ENCODE data around the gene DNAH8. TPM values are rescaled to one million over a fixed set of nuclear protein-coding genes. Genes with fewer than 3 reads are reported as not detected.

Gene DNAH8
- total and polyA plus RNA-seq, 4 experiments from 2014 or later = 0.04 to 0.17 (median 0.09) TPM; not detected in 1

GRCh38 chr6:38805692-38806091 is 90.6 kb downstream of the DNAH8 start:
- POLR2A ChIA-PET (ENCODE audit: partially characterized antibody) = no interaction called here
- H3K27me3 Mint-ChIP-seq = peaks cover 18 to 31% of the 10 kb centered on the region in 2 donors

GRCh38 chr6:38806271-38806670 is 91.2 kb downstream of the DNAH8 start:
- Histone ChIP-seq H3K4me3 (ENCODE audit: low read length in 2 of 2) (no peak overlapping the region), H3K4me1 (ENCODE audit: insufficient read depth, low read length) (no peaks in the 10 kb centered on the region), H3K36me3 (ENCODE audit: insufficient read depth, low read length) (no peaks in the 10 kb centered on the region), H3K27me3 (ENCODE audit: insufficient read depth, low read length) (no peaks in the 10 kb centered on the region), H3K9me3 (ENCODE audit: control insufficient read depth in 1 of 2, low read length in 2 of 2) (no peaks in the 10 kb centered on the region), H3K27ac (ENCODE audit: low read depth, low read length) (no peak overlapping the region)
- H3K36me3 Mint-ChIP-seq = no peaks in the 10 kb centered on the region
- H3K4me3 Mint-ChIP-seq = no peak overlapping the region
- POLR2A ChIA-PET (ENCODE audit: partially characterized antibody) = no interaction called here
- CTCF ChIA-PET (ENCODE audit: partially characterized antibody) = no interaction called here
- peaks cover 21 to 26% of the 10 kb centered on the region in 2 donors for H3K27me3 Mint-ChIP-seq
- DNase-seq = no peak
- no peak overlapping the region for H3K27ac Mint-ChIP-seq
- intact Hi-C loops (cut with micrococcal nuclease) = no loop called here
- no peaks in the 10 kb centered on the region for H3K4me1 Mint-ChIP-seq
- H3K9me3 Mint-ChIP-seq = peaks cover 0 to 1% (median 0%) of the 10 kb centered on the region in 8 donors

More at GRCh38 chr6:38805692-38806091, 90.6 kb downstream of the DNAH8 start:
- H3K27ac ChIP-seq (ENCODE audit: low read depth, low read length) = no peak overlapping the region
- no peaks in the 10 kb centered on the region for H3K4me1 Mint-ChIP-seq
- intact Hi-C loops (cut with micrococcal nuclease) = no loop called here
- H3K9me3 Mint-ChIP-seq = peaks cover 0 to 1% (median 0%) of the 10 kb centered on the region in 8 donors
- DNase-seq = no peak
- no peak overlapping the region for H3K4me3 ChIP-seq (ENCODE audit: low read length in 2 of 2)
- no peaks in the 10 kb centered on the region for H3K27me3 ChIP-seq (ENCODE audit: insufficient read depth, low read length)
- no peaks in the 10 kb centered on the region for H3K36me3 ChIP-seq (ENCODE audit: insufficient read depth, low read length)
- no peaks in the 10 kb centered on the region for H3K4me1 ChIP-seq (ENCODE audit: insufficient read depth, low read length)
- H3K4me3 Mint-ChIP-seq = no peak overlapping the region
- no peaks in the 10 kb centered on the region for H3K36me3 Mint-ChIP-seq
- CTCF ChIA-PET (ENCODE audit: partially characterized antibody) = no interaction called here
- H3K27ac Mint-ChIP-seq = no peak overlapping the region
- H3K9me3 ChIP-seq (ENCODE audit: control insufficient read depth in 1 of 2, low read length in 2 of 2) = no peaks in the 10 kb centered on the region

- no peak overlapping the region for H3K27ac Mint-ChIP-seq
- H3K27ac ChIP-seq (ENCODE audit: low read depth, low read length) = no peak overlapping the region
- H3K4me1 ChIP-seq (ENCODE audit: insufficient read depth, low read length) = no peaks in the 10 kb centered on the region
- H3K27me3 ChIP-seq (ENCODE audit: insufficient read depth, low read length) = no peaks in the 10 kb centered on the region
- H3K4me1 Mint-ChIP-seq = no peaks in the 10 kb centered on the region
- H3K9me3 Mint-ChIP-seq = peaks cover 0 to 1% (median 0%) of the 10 kb centered on the region in 8 donors
- no peak overlapping the region for H3K4me3 ChIP-seq (ENCODE audit: low read length in 2 of 2)
- no peaks in the 10 kb centered on the region for H3K36me3 ChIP-seq (ENCODE audit: insufficient read depth, low read length)
- H3K27me3 Mint-ChIP-seq = peaks cover 21 to 22% of the 10 kb centered on the region in 2 donors
- DNase-seq = no peak
- intact Hi-C loops (cut with micrococcal nuclease) = no loop called here
- ChIA-PET POLR2A (ENCODE audit: partially characterized antibody) (no interaction called here), CTCF (ENCODE audit: partially characterized antibody) (no interaction called here)
- no peaks in the 10 kb centered on the region for H3K9me3 ChIP-seq (ENCODE audit: control insufficient read depth in 1 of 2, low read length in 2 of 2)
- H3K36me3 Mint-ChIP-seq = no peaks in the 10 kb centered on the region
- H3K4me3 Mint-ChIP-seq = no peak overlapping the region
Observed at GRCh38 chr6:38806833-38807232, 91.7 kb downstream of the DNAH8 start.

- Mint-ChIP-seq H3K4me1 (no peaks in the 10 kb centered on the region), H3K4me3 (no peak overlapping the region), H3K27ac (no peak overlapping the region), H3K9me3 (peaks cover 0 to 1% (median 0%) of the 10 kb centered on the region in 8 donors), H3K36me3 (no peaks in the 10 kb centered on the region), H3K27me3 (peaks cover 23 to 24% of the 10 kb centered on the region in 2 donors)
- DNase-seq = no peak
- POLR2A ChIA-PET (ENCODE audit: partially characterized antibody) = no interaction called here
- no peak overlapping the region for H3K27ac ChIP-seq (ENCODE audit: low read depth, low read length)
- H3K36me3 ChIP-seq (ENCODE audit: insufficient read depth, low read length) = no peaks in the 10 kb centered on the region
- CTCF ChIA-PET (ENCODE audit: partially characterized antibody) = no interaction called here
- intact Hi-C loops (cut with micrococcal nuclease) = no loop called here
- no peaks in the 10 kb centered on the region for H3K4me1 ChIP-seq (ENCODE audit: insufficient read depth, low read length)
- H3K9me3 ChIP-seq (ENCODE audit: control insufficient read depth in 1 of 2, low read length in 2 of 2) = no peaks in the 10 kb centered on the region
- H3K4me3 ChIP-seq (ENCODE audit: low read length in 2 of 2) = no peak overlapping the region
- H3K27me3 ChIP-seq (ENCODE audit: insufficient read depth, low read length) = no peaks in the 10 kb centered on the region
Observed at GRCh38 chr6:38808039-38808438, 92.9 kb downstream of the DNAH8 start.

GRCh38 chr6:38813041-38813823 is 98.1 kb downstream of the DNAH8 start:
- Mint-ChIP-seq H3K27ac (no peak overlapping the region), H3K4me1 (no peaks in the 10 kb centered on the region), H3K36me3 (no peaks in the 10 kb centered on the region), H3K27me3 (peaks cover 16 to 26% of the 10 kb centered on the region in 2 donors), H3K9me3 (no peaks in the 10 kb centered on the region), H3K4me3 (no peak overlapping the region)
- ChIA-PET POLR2A (ENCODE audit: partially characterized antibody) (no interaction called here), CTCF (ENCODE audit: partially characterized antibody) (no interaction called here)
- DNase-seq = no peak
- no peaks in the 10 kb centered on the region for H3K27me3 ChIP-seq (ENCODE audit: insufficient read depth, low read length)
- H3K9me3 ChIP-seq (ENCODE audit: control insufficient read depth in 1 of 2, low read length in 2 of 2) = no peaks in the 10 kb centered on the region
- H3K36me3 ChIP-seq (ENCODE audit: insufficient read depth, low read length) = no peaks in the 10 kb centered on the region
- H3K4me3 ChIP-seq (ENCODE audit: low read length in 2 of 2) = no peak overlapping the region
- intact Hi-C loops (cut with micrococcal nuclease) = no loop called here
- H3K4me1 ChIP-seq (ENCODE audit: insufficient read depth, low read length) = no peaks in the 10 kb centered on the region
- H3K27ac ChIP-seq (ENCODE audit: low read depth, low read length) = no peak overlapping the region

GRCh38 chr6:38814761-38815160 is 99.7 kb downstream of the DNAH8 start:
- CTCF ChIA-PET (ENCODE audit: partially characterized antibody) = no interaction called here
- H3K36me3 ChIP-seq (ENCODE audit: insufficient read depth, low read length) = no peaks in the 10 kb centered on the region
- H3K27ac Mint-ChIP-seq = no peak overlapping the region
- peaks cover 13 to 29% of the 10 kb centered on the region in 2 donors for H3K27me3 Mint-ChIP-seq
- no peak for DNase-seq
- POLR2A ChIA-PET (ENCODE audit: partially characterized antibody) = no interaction called here
- H3K4me3 ChIP-seq (ENCODE audit: low read length in 2 of 2) = no peak overlapping the region
- no peak overlapping the region for H3K27ac ChIP-seq (ENCODE audit: low read depth, low read length)
- no peaks in the 10 kb centered on the region for H3K9me3 Mint-ChIP-seq
- H3K4me1 ChIP-seq (ENCODE audit: insufficient read depth, low read length) = no peaks in the 10 kb centered on the region
- H3K4me1 Mint-ChIP-seq = no peaks in the 10 kb centered on the region
- no peaks in the 10 kb centered on the region for H3K9me3 ChIP-seq (ENCODE audit: control insufficient read depth in 1 of 2, low read length in 2 of 2)
- no peak overlapping the region for H3K4me3 Mint-ChIP-seq
- no peaks in the 10 kb centered on the region for H3K36me3 Mint-ChIP-seq
- intact Hi-C loops (cut with micrococcal nuclease) = no loop called here
- H3K27me3 ChIP-seq (ENCODE audit: insufficient read depth, low read length) = no peaks in the 10 kb centered on the region

- H3K4me1 Mint-ChIP-seq = no peaks in the 10 kb centered on the region
- no peaks in the 10 kb centered on the region for H3K36me3 ChIP-seq (ENCODE audit: insufficient read depth, low read length)
- no peaks in the 10 kb centered on the region for H3K9me3 ChIP-seq (ENCODE audit: control insufficient read depth in 1 of 2, low read length in 2 of 2)
- no peak overlapping the region for H3K27ac ChIP-seq (ENCODE audit: low read depth, low read length)
- H3K27me3 Mint-ChIP-seq = peaks cover 11 to 31% of the 10 kb centered on the region in 2 donors
- H3K4me3 Mint-ChIP-seq = no peak overlapping the region
- no peak overlapping the region for H3K27ac Mint-ChIP-seq
- H3K36me3 Mint-ChIP-seq = no peaks in the 10 kb centered on the region
- no peaks in the 10 kb centered on the region for H3K27me3 ChIP-seq (ENCODE audit: insufficient read depth, low read length)
- no peaks in the 10 kb centered on the region for H3K9me3 Mint-ChIP-seq
- intact Hi-C loops (cut with micrococcal nuclease) = no loop called here
- ChIA-PET CTCF (ENCODE audit: partially characterized antibody) (no interaction called here), POLR2A (ENCODE audit: partially characterized antibody) (no interaction called here)
- no peak overlapping the region for H3K4me3 ChIP-seq (ENCODE audit: low read length in 2 of 2)
- H3K4me1 ChIP-seq (ENCODE audit: insufficient read depth, low read length) = no peaks in the 10 kb centered on the region
- DNase-seq = no peak
Observed at GRCh38 chr6:38815250-38815649, 100.1 kb downstream of the DNAH8 start.

All from CD4-positive, alpha-beta memory T cell (primary cell).